HepG2 (cell line): ENCODE measurements around the gene OXSM. TPM values are rescaled to one million over a fixed set of nuclear protein-coding genes. Genes with fewer than 3 reads are reported as not detected.
A peak's percentile ranks its signal among the peaks of the same experiment; 100 is the strongest.

ENCODE experiments used
- ATAC-seq: fragments of 200-7000 bp; cut with Tn5 transposase; 3 replicates; pipeline ENCODE4 v1.9.1; 2020; ENCODE audit warnings: mild to moderate bottlenecking, moderate library complexity
- BruUV-seq: library from RNA; stranded (reverse); fragments of 400-500 nt; replicated peaks from 2 replicates; lab custom pipeline; 2021; lab: Mats Ljungman, UMichigan
- CTCF ChIA-PET: fragments of 300-600 bp; formaldehyde crosslinking; extraction: SDS; loops from one replicate; lab custom pipeline; 2021; ENCODE audit warnings: low total read pairs, inconsistent platforms, low intra/inter-chr PET ratio; lab: Yijun Ruan, JAX
- POLR2A ChIA-PET: fragments of 350-600 bp; sonication (Branson Sonifier 250); formaldehyde crosslinking; loops from one replicate; lab custom pipeline; 2020; ENCODE audit warnings: antibody characterized with exemption, inconsistent platforms; lab: Yijun Ruan, JAX
- DNase-seq: peaks from one replicate; pipeline ENCODE4 v3.0.0-alpha.2; 2015; ENCODE audit warnings: low spot score
- FAIRE-seq: peaks from 3 replicates; lab custom pipeline; 2011; peaks lifted over from hg19 to GRCh38; lab: Jason Lieb, UNC
- H2AFZ ChIP-seq: one replicate; pipeline ENCODE4 v1.6.1; 2011; ENCODE audit warnings: low read length, inconsistent platforms
- H3K27ac ChIP-seq: fragments of 300-600 bp; 3 replicates; pipeline ENCODE4 v1.8.0; 2011; ENCODE audit warnings: mixed run types, mild to moderate bottlenecking, mixed read lengths, low read length, inconsistent platforms; ENCODE audit not compliant: insufficient read depth; ENCODE audit errors: extremely low read length
- H3K27me3 ChIP-seq, 2 experiments: fragments of 200-600 bp in 1 of 2; 2 replicates in 1 of 2; 3 replicates in 1 of 2; pipeline versions ENCODE4 v1.6.0 to v1.8.0; 2011; ENCODE audit warnings: low read length in 2 of 2, mild to moderate bottlenecking in 2 of 2, moderate library complexity in 2 of 2, inconsistent platforms in 1 of 2; ENCODE audit not compliant: insufficient read depth in 2 of 2, control insufficient read depth in 1 of 2
- H3K36me3 ChIP-seq, 2 experiments: fragments of 200-600 bp in 1 of 2; replicated peaks in 1 of 2; 2 replicates in 1 of 2; 3 replicates in 1 of 2; pipeline versions ENCODE4 v1.5.1 to v1.8.0; 2011; ENCODE audit warnings: low read length in 2 of 2, inconsistent platforms in 1 of 2; ENCODE audit not compliant: insufficient read depth in 2 of 2, control insufficient read depth in 1 of 2
- H3K4me1 ChIP-seq: 2 replicates; pipeline ENCODE4 v1.5.1; 2012; ENCODE audit warnings: low read length, inconsistent platforms; ENCODE audit not compliant: insufficient read depth
- H3K4me2 ChIP-seq: 2 replicates; pipeline ENCODE4 v1.6.0; 2011; ENCODE audit warnings: low read depth, low read length, inconsistent platforms
- H3K4me3 ChIP-seq, 3 experiments: fragments of 200-600 bp in 1 of 3; sonication (generic), shearing (Covaris generic) in 1 of 3; replicated peaks in 1 of 3; 2 replicates each; pipeline ENCODE4 v1.5.1; 2011 to 2016; ENCODE audit warnings: low read length in 3 of 3, inconsistent platforms in 2 of 3, low read depth in 2 of 3, mild to moderate bottlenecking in 2 of 3, control low read depth in 1 of 3, mixed read lengths in 1 of 3; ENCODE audit not compliant: insufficient read depth in 1 of 3
- H3K79me2 ChIP-seq: one replicate; pipeline ENCODE4 v1.6.1; 2011; ENCODE audit warnings: low read length, inconsistent platforms; ENCODE audit not compliant: insufficient read depth
- H3K9ac ChIP-seq: 2 replicates; pipeline ENCODE4 v1.6.0; 2011; ENCODE audit warnings: mild to moderate bottlenecking, low read depth, low read length, inconsistent platforms; ENCODE audit not compliant: insufficient read depth
- H3K9me3 ChIP-seq: 2 replicates; pipeline ENCODE4 v1.5.1; 2012; ENCODE audit warnings: mild to moderate bottlenecking, low read length
- H4K20me1 ChIP-seq: 2 replicates; pipeline ENCODE4 v1.6.0; 2011; ENCODE audit warnings: inconsistent platforms, mild to moderate bottlenecking, low read length, moderate library complexity; ENCODE audit not compliant: insufficient read depth
- HNF4A ChIP-seq: sonication (generic); formaldehyde crosslinking; IDR thresholded peaks from 2 replicates; pipeline ENCODE4 v1.4.0; 2020; ENCODE audit warnings: missing genetic modification reagents
- NR1H2 ChIP-seq: sonication (generic); formaldehyde crosslinking; IDR thresholded peaks from 2 replicates; pipeline ENCODE4 v1.8.1; 2022; ENCODE audit warnings: low read depth, missing genetic modification reagents, borderline replicate concordance
- WGBS: methylation state at CpG from one replicate; pipeline ENCODE4 v1.1.6; 2017; ENCODE audit warnings: low lambda C conversion rate; 5-methylcytosine and 5-hydroxymethylcytosine counted together
- in situ Hi-C: cut with HindIII; loops from 2 replicates; pipeline ENCODE4 v1.10.0; 2017; ENCODE audit warnings: low pct_unique_long_range_greater_than_20kb; ENCODE audit not compliant: extremely low pct_ligation_motif_present
- intact Hi-C: fragments of 100-400 bp; cut with micrococcal nuclease; formaldehyde crosslinking; loops from one replicate; pipeline ENCODE4 v1.10.0; 2022; ENCODE audit not compliant: unreplicated experiment
- polyA plus RNA-seq, 8 experiments: library from polyadenylated mRNA; depleted of rRNA in 3 of 8; stranded (reverse) in 7 of 8; unstranded in 1 of 8; fragments of >200 nt; fragmentation: Illumina TruSeq in 4 of 8; extraction: Trizol in 4 of 8; gene quantifications; 2 replicates each; pipeline versions ENCODE4 v1.2.1 to v1.2.3, GENCODE V29; 2011 to 2016; ENCODE audit warnings: low read depth in 4 of 8, missing spikeins in 1 of 8, mixed read lengths in 1 of 8; ENCODE audit not compliant: insufficient read depth in 1 of 8
- total RNA-seq, 5 experiments: library from RNA; depleted of rRNA; stranded (reverse); fragments of >200 nt; fragmentation: Illumina TruSeq; extraction: Trizol; gene quantifications; 2 replicates each; pipeline ENCODE4 v1.2.3, GENCODE V29; 2016; ENCODE audit warnings: low read depth in 1 of 5
- TF ChIP-seq, protein P1 (sequence below), 2 experiments: sonication (generic) in 1 of 2; formaldehyde crosslinking in 1 of 2; IDR thresholded peaks; 2 replicates each; pipeline versions ENCODE4 v1.4.0 to v1.6.1; 2018 to 2020; ENCODE audit warnings: missing genetic modification reagents in 2 of 2, borderline replicate concordance in 1 of 2, low read depth in 1 of 2, mild to moderate bottlenecking in 1 of 2, missing biosample characterization in 1 of 2

OXSM gene
- total and polyA plus RNA-seq, 2 of the 13 experiments (the other 11 are each of a cell fraction or from before 2014, with no cell fraction given) = 18.2 to 34.4 TPM

- Histone ChIP-seq H3K4me2 (no peak overlapping the region), H2AFZ (no peak overlapping the region), H3K9ac (no peak overlapping the region), H3K4me1 (peaks cover 7% of the 10 kb centered on the region; the same call in 1 of the 2 replicates), H4K20me1 (no peaks in the 10 kb centered on the region), H3K4me3 (no peak overlapping the region), H3K79me2 (no peaks in the 10 kb centered on the region), H3K27me3 (no peaks in the 10 kb centered on the region), H3K9me3 (peaks cover 3% of the 10 kb centered on the region; the same call in 1 of the 2 replicates), H3K27ac (no peak overlapping the region), H3K36me3 (no peaks in the 10 kb centered on the region)
- TF ChIP-seq, protein P1, sequence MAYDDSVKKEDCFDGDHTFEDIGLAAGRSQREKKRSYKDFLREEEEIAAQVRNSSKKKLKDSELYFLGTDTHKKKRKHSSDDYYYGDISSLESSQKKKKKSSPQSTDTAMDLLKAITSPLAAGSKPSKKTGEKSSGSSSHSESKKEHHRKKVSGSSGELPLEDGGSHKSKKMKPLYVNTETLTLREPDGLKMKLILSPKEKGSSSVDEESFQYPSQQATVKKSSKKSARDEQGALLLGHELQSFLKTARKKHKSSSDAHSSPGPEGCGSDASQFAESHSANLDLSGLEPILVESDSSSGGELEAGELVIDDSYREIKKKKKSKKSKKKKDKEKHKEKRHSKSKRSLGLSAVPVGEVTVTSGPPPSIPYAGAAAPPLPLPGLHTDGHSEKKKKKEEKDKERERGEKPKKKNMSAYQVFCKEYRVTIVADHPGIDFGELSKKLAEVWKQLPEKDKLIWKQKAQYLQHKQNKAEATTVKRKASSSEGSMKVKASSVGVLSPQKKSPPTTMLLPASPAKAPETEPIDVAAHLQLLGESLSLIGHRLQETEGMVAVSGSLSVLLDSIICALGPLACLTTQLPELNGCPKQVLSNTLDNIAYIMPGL (CRISPR knock-in tag; IDR thresholded peaks at IDR 0.05; ENCODE audit: borderline replicate concordance in 1 of 2, low read depth in 1 of 2) = no peak
- no peak for FAIRE-seq
- BruUV-seq = no TSS peak
- ChIA-PET POLR2A (no interaction called here), CTCF (no interaction called here)
- DNase-seq = no peak
- intact Hi-C loops = no loop called here
- ATAC-seq = no peak
- in situ Hi-C loops = no loop called here
These were observed 44.5 kb downstream of the OXSM start for GRCh38 chr3:25834346-25834745.

GRCh38 chr3:25836579-25836978 is 46.7 kb downstream of the OXSM start:
- H3K9ac ChIP-seq = no peak overlapping the region

More at GRCh38 chr3:25836579-25836978, 46.7 kb downstream of the OXSM start:
- in situ Hi-C loops (no loop called here), intact Hi-C loops (no loop called here)
- FAIRE-seq (no peak), DNase-seq (no peak), ATAC-seq (peak; percentile 97)
- TF ChIP-seq NR1H2 (CRISPR knock-in tag) = no peak
- peak; percentile 47 for TF ChIP-seq HNF4A
- Histone ChIP-seq H2AFZ (no peak overlapping the region), H3K36me3 (no peaks in the 10 kb centered on the region), H3K4me2 (no peak overlapping the region), H3K4me1 (peaks cover 7% of the 10 kb centered on the region; the same call in 1 of the 2 replicates), H3K27ac (no peak overlapping the region), H3K79me2 (no peaks in the 10 kb centered on the region), H3K4me3 (no peak overlapping the region), H3K27me3 (no peaks in the 10 kb centered on the region), H4K20me1 (no peaks in the 10 kb centered on the region), H3K9me3 (peaks cover 3% of the 10 kb centered on the region; the same call in 1 of the 2 replicates)
- WGBS = 80% methylated on average over 1 of the region's 2 CpGs
- ChIA-PET CTCF (no interaction called here), POLR2A (no interaction called here)
- BruUV-seq = no TSS peak
